SK-N-DZ (cell line): ENCODE measurements around the gene SMCHD1.
"Not testable (repeated sequence)": the region's sequence is repeated elsewhere in the genome, so short reads cannot be mapped to it uniquely, and the experiment has no call there.

ENCODE experiments used
- DNase-seq: peaks from one replicate; pipeline ENCODE4 v3.0.0-alpha.2; 2015; ENCODE audit warnings: low spot score
- small RNA-seq, 2 experiments: library from RNA; depleted of rRNA; stranded (forward); fragments of <200 nt; gene quantifications; one replicate each; pipeline ENCODE3, GENCODE V24; 2014

Gene SMCHD1

GRCh38 chr18:2851771-2852170 is 196.2 kb downstream of the SMCHD1 start:
- DNase-seq, result no peak

GRCh38 chr18:2852460-2852859 is 196.9 kb downstream of the SMCHD1 start:
- not testable (repeated sequence) for DNase-seq

GRCh38 chr18:2853173-2853925 is 197.8 kb downstream of the SMCHD1 start:
- DNase-seq, result no peak

- no peak for DNase-seq
Measured at GRCh38 chr18:2853926-2854664, 198.6 kb downstream of the SMCHD1 start.

Small RNAs within 50 kb of the gene (small RNA-seq; reads per million reads assigned to genes)
- gene RF00019 (0 reads per million in 2 experiments), gene RNU6-340P (0 reads per million in 2 experiments)
